ENCODE measurements around the gene TIMM29.
"Not testable (repeated sequence)": the region's sequence is repeated elsewhere in the genome, so short reads cannot be mapped to it uniquely, and the experiment has no call there.

Gene TIMM29

GRCh38 chr19:10946958-10947657 lies 18.5 kb downstream of the TIMM29 start:
- no peak for DNase-seq
- Mint-ChIP-seq H3K4me1 (ENCODE audit: low read depth) (peaks cover 4% of the 10 kb centered on the region), H3K27ac (no peak overlapping the region), H3K36me3 (ENCODE audit: low read depth) (no peaks in the 10 kb centered on the region), H3K9me3 (no peaks in the 10 kb centered on the region), H3K27me3 (no peaks in the 10 kb centered on the region), H3K4me3 (no peak overlapping the region)

DNA sequence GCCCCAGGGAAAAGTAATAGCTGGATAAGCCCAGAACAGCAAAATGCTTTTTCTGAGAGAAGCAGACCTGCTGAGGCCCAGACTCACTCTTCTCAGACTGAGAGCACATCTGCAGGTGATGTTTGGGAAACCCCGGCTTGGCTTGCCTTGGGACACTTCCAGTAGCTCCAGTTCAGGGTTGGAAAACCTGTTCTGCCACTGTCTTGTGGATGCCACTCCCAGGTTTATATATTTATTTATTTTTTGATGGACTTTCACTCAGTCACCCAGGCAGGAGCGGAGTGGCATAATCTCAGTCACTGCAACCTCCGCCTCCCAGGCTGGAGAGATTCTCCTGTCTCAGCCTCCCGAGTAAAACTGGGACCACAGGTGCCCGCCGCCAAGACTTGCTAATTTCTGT lies 24.2 kb downstream of the TIMM29 start:
- H3K4me3 Mint-ChIP-seq = no peak overlapping the region
- DNase-seq = no peak
- no peaks in the 10 kb centered on the region for H3K9me3 Mint-ChIP-seq
- no peaks in the 10 kb centered on the region for H3K36me3 Mint-ChIP-seq (ENCODE audit: low read depth)
- H3K4me1 Mint-ChIP-seq (ENCODE audit: low read depth) = peaks cover 2% of the 10 kb centered on the region
- no peak overlapping the region for H3K27ac Mint-ChIP-seq
- H3K27me3 Mint-ChIP-seq = no peaks in the 10 kb centered on the region

GRCh38 chr19:10959277-10959968 lies 30.8 kb downstream of the TIMM29 start:
- peaks cover 36% of the 10 kb centered on the region for H3K4me1 Mint-ChIP-seq (ENCODE audit: low read depth)
- H3K27me3 Mint-ChIP-seq, H3K9me3 Mint-ChIP-seq, DNase-seq: not testable (repeated sequence)
- peak overlapping the region; percentile 88 for H3K4me3 Mint-ChIP-seq
- peak overlapping the region; percentile 93 for H3K27ac Mint-ChIP-seq
- H3K36me3 Mint-ChIP-seq (ENCODE audit: low read depth) = peaks cover 17% of the 10 kb centered on the region

- peaks cover 44% of the 10 kb centered on the region for H3K4me1 Mint-ChIP-seq (ENCODE audit: low read depth)
- H3K4me3 Mint-ChIP-seq = peak within 1 kb of the TSS; percentile 89
- H3K27me3 Mint-ChIP-seq = no peaks in the 10 kb centered on the region
- peak; percentile 98 for DNase-seq
- H3K27ac Mint-ChIP-seq = peak within 1 kb of the TSS; percentile 93
- no peaks in the 10 kb centered on the region for H3K9me3 Mint-ChIP-seq
- H3K36me3 Mint-ChIP-seq (ENCODE audit: low read depth) = peaks cover 24% of the 10 kb centered on the region
Observed at GRCh38 chr19:10960314-10961072, 31.9 kb downstream of the TIMM29 start, which contains the start of gene SMARCA4. Gene SMARCA4 (plus strand): TSS chr19:10961030. CDS start chr19:10984152, 23,122 bp downstream.

DNA sequence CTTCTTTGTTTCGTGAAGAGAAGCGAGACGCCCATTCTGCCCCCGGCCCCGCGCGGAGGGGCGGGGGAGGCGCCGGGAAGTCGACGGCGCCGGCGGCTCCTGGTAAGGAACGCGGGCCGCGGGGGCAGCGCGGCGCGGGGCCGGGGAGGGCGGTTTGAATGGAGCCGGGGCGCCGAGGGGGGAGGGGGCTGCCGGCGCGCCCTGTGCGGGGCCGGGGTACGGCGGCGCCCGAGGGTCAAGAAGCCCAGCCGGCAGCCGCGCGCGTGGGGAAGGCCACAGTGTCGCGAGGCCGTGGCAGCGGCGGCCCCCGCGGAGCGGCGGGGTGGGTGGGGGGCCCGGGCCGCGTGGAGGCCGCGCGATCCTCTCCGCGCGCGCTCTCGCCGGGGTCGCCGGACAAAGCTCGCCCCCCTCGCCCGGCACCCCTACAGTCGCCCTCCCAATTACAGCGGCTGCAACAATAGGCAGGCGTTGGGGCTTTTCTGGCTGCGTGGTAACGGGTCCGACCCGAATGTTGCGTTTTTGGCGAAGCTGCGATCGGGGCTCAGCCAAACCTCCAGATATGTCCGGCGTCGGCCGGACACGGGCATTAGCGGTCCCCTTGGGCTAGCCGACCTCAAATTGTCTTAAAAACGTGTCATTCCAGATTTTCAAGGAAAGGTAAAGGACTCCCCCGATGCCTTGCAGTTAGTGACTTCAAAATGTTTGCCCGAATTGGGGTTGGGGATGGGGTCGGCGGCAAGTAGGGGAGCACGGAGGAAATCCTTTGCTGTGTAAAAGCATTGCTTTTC lies 32.7 kb downstream of the TIMM29 start:
- Mint-ChIP-seq H3K36me3 (ENCODE audit: low read depth) (peaks cover 27% of the 10 kb centered on the region), H3K27ac (peak overlapping the region; percentile 89), H3K4me3 (peak overlapping the region; percentile 89), H3K4me1 (ENCODE audit: low read depth) (peaks cover 47% of the 10 kb centered on the region), H3K9me3 (no peaks in the 10 kb centered on the region), H3K27me3 (no peaks in the 10 kb centered on the region)
- no peak for DNase-seq

GRCh38 chr19:10962863-10963262 lies 34.3 kb downstream of the TIMM29 start:
- Mint-ChIP-seq H3K27ac (peak overlapping the region; percentile 89), H3K9me3 (no peaks in the 10 kb centered on the region), H3K36me3 (ENCODE audit: low read depth) (peaks cover 30% of the 10 kb centered on the region), H3K27me3 (no peaks in the 10 kb centered on the region), H3K4me3 (peak overlapping the region; percentile 89), H3K4me1 (ENCODE audit: low read depth) (peaks cover 52% of the 10 kb centered on the region)
- DNase-seq = no peak

GRCh38 chr19:10963865-10964264 lies 35.3 kb downstream of the TIMM29 start:
- Mint-ChIP-seq H3K4me3 (peak overlapping the region; percentile 89), H3K4me1 (ENCODE audit: low read depth) (peaks cover 59% of the 10 kb centered on the region), H3K27me3 (no peaks in the 10 kb centered on the region), H3K9me3 (no peaks in the 10 kb centered on the region), H3K27ac (peak overlapping the region; percentile 89), H3K36me3 (ENCODE audit: low read depth) (peaks cover 30% of the 10 kb centered on the region)
- DNase-seq = no peak

DNA sequence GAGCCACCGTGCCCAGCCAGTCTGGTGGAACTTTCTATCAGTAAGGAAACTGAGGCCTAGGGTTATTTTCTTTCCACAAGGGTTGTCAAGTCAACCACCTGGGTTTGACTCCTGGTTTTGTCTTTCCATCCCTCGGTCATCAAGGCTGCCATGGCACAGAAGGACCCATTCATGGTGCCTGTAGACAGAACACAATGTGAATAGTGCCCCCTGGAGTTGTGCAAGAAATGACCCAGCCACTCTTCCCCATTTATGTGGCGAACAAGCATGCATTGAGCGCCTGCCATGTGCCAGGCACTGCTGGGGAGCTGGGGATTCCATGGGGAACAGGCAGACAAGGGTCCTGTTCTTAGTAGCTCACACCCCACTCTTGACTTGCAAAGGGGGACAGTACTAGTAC lies 36.3 kb downstream of the TIMM29 start:
- Mint-ChIP-seq H3K27ac (peak overlapping the region; percentile 47), H3K27me3 (no peaks in the 10 kb centered on the region), H3K36me3 (ENCODE audit: low read depth) (peaks cover 33% of the 10 kb centered on the region), H3K4me3 (no peak overlapping the region), H3K4me1 (ENCODE audit: low read depth) (peaks cover 60% of the 10 kb centered on the region), H3K9me3 (no peaks in the 10 kb centered on the region)
- no peak for DNase-seq

GRCh38 chr19:10965398-10965797 lies 36.8 kb downstream of the TIMM29 start:
- Mint-ChIP-seq H3K4me3 (no peak overlapping the region), H3K27me3 (no peaks in the 10 kb centered on the region), H3K27ac (peak overlapping the region; percentile 53), H3K4me1 (ENCODE audit: low read depth) (peaks cover 64% of the 10 kb centered on the region), H3K36me3 (ENCODE audit: low read depth) (peaks cover 33% of the 10 kb centered on the region), H3K9me3 (no peaks in the 10 kb centered on the region)
- no peak for DNase-seq

- Mint-ChIP-seq H3K27me3 (no peaks in the 10 kb centered on the region), H3K36me3 (ENCODE audit: low read depth) (peaks cover 27% of the 10 kb centered on the region), H3K4me3 (no peak overlapping the region), H3K9me3 (no peaks in the 10 kb centered on the region), H3K27ac (no peak overlapping the region), H3K4me1 (ENCODE audit: low read depth) (peaks cover 70% of the 10 kb centered on the region)
- DNase-seq = no peak
Observed at GRCh38 chr19:10966809-10967208, 38.2 kb downstream of the TIMM29 start.

GRCh38 chr19:10968527-10969135 lies 40.0 kb downstream of the TIMM29 start:
- Mint-ChIP-seq H3K4me1 (ENCODE audit: low read depth) (peaks cover 58% of the 10 kb centered on the region), H3K9me3 (no peaks in the 10 kb centered on the region), H3K4me3 (no peak overlapping the region), H3K36me3 (ENCODE audit: low read depth) (peaks cover 30% of the 10 kb centered on the region), H3K27ac (peak overlapping the region; percentile 66), H3K27me3 (no peaks in the 10 kb centered on the region)
- no peak for DNase-seq

- no peak overlapping the region for H3K4me3 Mint-ChIP-seq
- no peak overlapping the region for H3K27ac Mint-ChIP-seq
- DNase-seq = no peak
- no peaks in the 10 kb centered on the region for H3K27me3 Mint-ChIP-seq
- H3K4me1 Mint-ChIP-seq (ENCODE audit: low read depth) = peaks cover 51% of the 10 kb centered on the region
- peaks cover 29% of the 10 kb centered on the region for H3K36me3 Mint-ChIP-seq (ENCODE audit: low read depth)
- H3K9me3 Mint-ChIP-seq = no peaks in the 10 kb centered on the region
Observed at GRCh38 chr19:10971107-10971726, 42.6 kb downstream of the TIMM29 start.

DNA sequence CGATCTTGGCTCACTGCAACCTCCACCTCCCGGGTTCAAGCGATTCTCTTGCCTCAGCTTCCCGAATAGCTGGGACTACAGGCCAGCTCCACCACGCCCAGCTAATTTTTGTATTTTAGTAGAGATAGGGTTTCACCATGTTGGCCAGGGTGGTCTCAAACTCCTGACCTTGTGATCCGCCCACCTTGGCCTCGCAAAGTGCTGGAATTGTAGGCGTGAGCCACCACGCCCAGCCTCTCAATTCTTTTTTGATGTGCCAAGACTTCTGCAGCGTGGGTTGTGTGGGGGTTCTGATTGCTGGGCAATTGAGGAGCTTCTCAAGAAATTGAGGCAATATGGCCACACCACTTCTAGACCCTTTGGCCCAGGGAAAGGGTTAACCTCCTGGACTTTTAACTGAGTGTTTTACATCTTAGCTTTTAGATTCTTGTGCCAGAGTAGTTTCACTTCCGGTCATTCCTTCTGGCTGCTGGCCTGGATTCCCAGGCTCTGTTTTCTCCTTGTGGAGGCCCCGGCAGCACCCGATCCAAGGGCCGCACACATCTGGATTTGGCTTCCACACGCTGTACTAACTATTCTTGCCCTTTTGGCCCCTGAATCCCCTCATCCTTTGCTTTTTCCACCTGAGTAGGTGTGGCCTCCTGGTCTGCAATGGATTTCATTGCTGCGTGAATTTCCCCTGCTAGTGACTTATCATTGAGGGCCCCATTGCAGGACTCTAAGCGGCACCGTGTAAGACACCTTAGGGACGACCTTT lies 46.9 kb downstream of the TIMM29 start:
- no peak for DNase-seq
- Mint-ChIP-seq H3K4me3 (no peak overlapping the region), H3K4me1 (ENCODE audit: low read depth) (peaks cover 50% of the 10 kb centered on the region), H3K9me3 (no peaks in the 10 kb centered on the region), H3K36me3 (ENCODE audit: low read depth) (peaks cover 27% of the 10 kb centered on the region), H3K27me3 (no peaks in the 10 kb centered on the region), H3K27ac (no peak overlapping the region)
